HepG2 (cell line): ENCODE results near the gene MOK. TPM values are rescaled to one million over a fixed set of nuclear protein-coding genes. Genes with fewer than 3 reads are reported as not detected.

ENCODE experiments used
- ATAC-seq: fragments of 200-7000 bp; cut with Tn5 transposase; 3 replicates; pipeline ENCODE4 v1.9.1; 2020; ENCODE audit warnings: mild to moderate bottlenecking, moderate library complexity
- BruUV-seq: library from RNA; stranded (reverse); fragments of 400-500 nt; replicated peaks from 2 replicates; lab custom pipeline; 2021; lab: Mats Ljungman, UMichigan
- CTCF ChIA-PET: fragments of 300-600 bp; formaldehyde crosslinking; extraction: SDS; loops from one replicate; lab custom pipeline; 2021; ENCODE audit warnings: low total read pairs, inconsistent platforms, low intra/inter-chr PET ratio; lab: Yijun Ruan, JAX
- POLR2A ChIA-PET: fragments of 350-600 bp; sonication (Branson Sonifier 250); formaldehyde crosslinking; loops from one replicate; lab custom pipeline; 2020; ENCODE audit warnings: antibody characterized with exemption, inconsistent platforms; lab: Yijun Ruan, JAX
- DNase-seq: peaks from one replicate; pipeline ENCODE4 v3.0.0-alpha.2; 2015; ENCODE audit warnings: low spot score
- FAIRE-seq: peaks from 3 replicates; lab custom pipeline; 2011; peaks lifted over from hg19 to GRCh38; lab: Jason Lieb, UNC
- H2AFZ ChIP-seq: one replicate; pipeline ENCODE4 v1.6.1; 2011; ENCODE audit warnings: low read length, inconsistent platforms
- H3K27ac ChIP-seq: fragments of 300-600 bp; 3 replicates; pipeline ENCODE4 v1.8.0; 2011; ENCODE audit warnings: mixed run types, mild to moderate bottlenecking, mixed read lengths, low read length, inconsistent platforms; ENCODE audit not compliant: insufficient read depth; ENCODE audit errors: extremely low read length
- H3K27me3 ChIP-seq, 2 experiments: fragments of 200-600 bp in 1 of 2; 2 replicates in 1 of 2; 3 replicates in 1 of 2; pipeline versions ENCODE4 v1.6.0 to v1.8.0; 2011; ENCODE audit warnings: low read length in 2 of 2, mild to moderate bottlenecking in 2 of 2, moderate library complexity in 2 of 2, inconsistent platforms in 1 of 2; ENCODE audit not compliant: insufficient read depth in 2 of 2, control insufficient read depth in 1 of 2
- H3K36me3 ChIP-seq, 2 experiments: fragments of 200-600 bp in 1 of 2; replicated peaks in 1 of 2; 2 replicates in 1 of 2; 3 replicates in 1 of 2; pipeline versions ENCODE4 v1.5.1 to v1.8.0; 2011; ENCODE audit warnings: low read length in 2 of 2, inconsistent platforms in 1 of 2; ENCODE audit not compliant: insufficient read depth in 2 of 2, control insufficient read depth in 1 of 2
- H3K4me1 ChIP-seq: 2 replicates; pipeline ENCODE4 v1.5.1; 2012; ENCODE audit warnings: low read length, inconsistent platforms; ENCODE audit not compliant: insufficient read depth
- H3K4me2 ChIP-seq: 2 replicates; pipeline ENCODE4 v1.6.0; 2011; ENCODE audit warnings: low read depth, low read length, inconsistent platforms
- H3K4me3 ChIP-seq, 3 experiments: fragments of 200-600 bp in 1 of 3; sonication (generic), shearing (Covaris generic) in 1 of 3; replicated peaks in 1 of 3; 2 replicates each; pipeline ENCODE4 v1.5.1; 2011 to 2016; ENCODE audit warnings: low read length in 3 of 3, inconsistent platforms in 2 of 3, low read depth in 2 of 3, mild to moderate bottlenecking in 2 of 3, control low read depth in 1 of 3, mixed read lengths in 1 of 3; ENCODE audit not compliant: insufficient read depth in 1 of 3
- H3K79me2 ChIP-seq: one replicate; pipeline ENCODE4 v1.6.1; 2011; ENCODE audit warnings: low read length, inconsistent platforms; ENCODE audit not compliant: insufficient read depth
- H3K9ac ChIP-seq: 2 replicates; pipeline ENCODE4 v1.6.0; 2011; ENCODE audit warnings: mild to moderate bottlenecking, low read depth, low read length, inconsistent platforms; ENCODE audit not compliant: insufficient read depth
- H3K9me3 ChIP-seq: 2 replicates; pipeline ENCODE4 v1.5.1; 2012; ENCODE audit warnings: mild to moderate bottlenecking, low read length
- H4K20me1 ChIP-seq: 2 replicates; pipeline ENCODE4 v1.6.0; 2011; ENCODE audit warnings: inconsistent platforms, mild to moderate bottlenecking, low read length, moderate library complexity; ENCODE audit not compliant: insufficient read depth
- HBP1 ChIP-seq: IDR thresholded peaks from 2 replicates; pipeline ENCODE4 v1.6.1; 2016; ENCODE audit warnings: low read depth, control low read depth
- HOXD1 ChIP-seq: sonication (generic); formaldehyde crosslinking; IDR thresholded peaks from 2 replicates; pipeline ENCODE4 v1.5.0; 2020; ENCODE audit warnings: missing genetic modification reagents
- LBX2 ChIP-seq: sonication (generic); formaldehyde crosslinking; IDR thresholded peaks from 2 replicates; pipeline ENCODE4 v1.5.0; 2020; ENCODE audit warnings: missing genetic modification reagents, mild to moderate bottlenecking, borderline replicate concordance
- RAD21 ChIP-seq: fragments of 450-650 bp; formaldehyde crosslinking; IDR thresholded peaks from 2 replicates; pipeline ENCODE4 v1.5.0; 2020; ENCODE audit warnings: mild to moderate bottlenecking
- RFXAP ChIP-seq: sonication (generic); formaldehyde crosslinking; IDR thresholded peaks from 2 replicates; pipeline ENCODE4 v1.4.0; 2020; ENCODE audit warnings: missing genetic modification reagents, borderline replicate concordance
- RXRB ChIP-seq: IDR thresholded peaks from 2 replicates; pipeline ENCODE4 v1.6.1; 2016; ENCODE audit warnings: borderline replicate concordance, missing genetic modification reagents, missing compliant biosample characterization
- SALL2 ChIP-seq: sonication (generic); formaldehyde crosslinking; IDR thresholded peaks from 2 replicates; pipeline ENCODE4 v1.8.1; 2023; ENCODE audit warnings: mild to moderate bottlenecking, missing genetic modification reagents, inconsistent platforms
- SAP130 ChIP-seq: IDR thresholded peaks from 2 replicates; pipeline ENCODE4 v1.6.1; 2016; ENCODE audit warnings: low read depth
- SMC3 ChIP-seq: IDR thresholded peaks from 2 replicates; pipeline ENCODE4 v1.6.1; 2011; ENCODE audit warnings: low read length, improper control_type of control experiment
- TEAD3 ChIP-seq: optimal IDR thresholded peaks from 2 replicates; pipeline ENCODE3; 2016; ENCODE audit warnings: borderline replicate concordance
- TFE3 ChIP-seq: IDR thresholded peaks from 2 replicates; pipeline ENCODE4 v1.6.1; 2016
- TGIF2 ChIP-seq: IDR thresholded peaks from 2 replicates; pipeline ENCODE4 v1.6.1; 2016; ENCODE audit warnings: control low read depth, missing compliant biosample characterization
- THAP9 ChIP-seq: sonication (generic); formaldehyde crosslinking; IDR thresholded peaks from 2 replicates; pipeline ENCODE4; 2020; ENCODE audit warnings: missing genetic modification reagents, mild to moderate bottlenecking, borderline replicate concordance
- ZNF335 ChIP-seq: sonication (generic); formaldehyde crosslinking; IDR thresholded peaks from 2 replicates; pipeline ENCODE4 v1.4.0; 2020; ENCODE audit warnings: missing genetic modification reagents
- ZSCAN21 ChIP-seq: sonication (generic); formaldehyde crosslinking; IDR thresholded peaks from 2 replicates; pipeline ENCODE4 v1.8.0; 2022; ENCODE audit warnings: mild to moderate bottlenecking, missing genetic modification reagents, moderate library complexity, borderline replicate concordance
- WGBS: methylation state at CpG from one replicate; pipeline ENCODE4 v1.1.6; 2017; ENCODE audit warnings: low lambda C conversion rate; 5-methylcytosine and 5-hydroxymethylcytosine counted together
- in situ Hi-C: cut with HindIII; loops from 2 replicates; pipeline ENCODE4 v1.10.0; 2017; ENCODE audit warnings: low pct_unique_long_range_greater_than_20kb; ENCODE audit not compliant: extremely low pct_ligation_motif_present
- intact Hi-C: fragments of 100-400 bp; cut with micrococcal nuclease; formaldehyde crosslinking; loops from one replicate; pipeline ENCODE4 v1.10.0; 2022; ENCODE audit not compliant: unreplicated experiment
- polyA plus RNA-seq, 8 experiments: library from polyadenylated mRNA; depleted of rRNA in 3 of 8; stranded (reverse) in 7 of 8; unstranded in 1 of 8; fragments of >200 nt; fragmentation: Illumina TruSeq in 4 of 8; extraction: Trizol in 4 of 8; gene quantifications; 2 replicates each; pipeline versions ENCODE4 v1.2.1 to v1.2.3, GENCODE V29; 2011 to 2016; ENCODE audit warnings: low read depth in 4 of 8, missing spikeins in 1 of 8, mixed read lengths in 1 of 8; ENCODE audit not compliant: insufficient read depth in 1 of 8
- total RNA-seq, 5 experiments: library from RNA; depleted of rRNA; stranded (reverse); fragments of >200 nt; fragmentation: Illumina TruSeq; extraction: Trizol; gene quantifications; 2 replicates each; pipeline ENCODE4 v1.2.3, GENCODE V29; 2016; ENCODE audit warnings: low read depth in 1 of 5

The MOK gene
- total and polyA plus RNA-seq, 2 of the 13 experiments (the other 11 are each of a cell fraction or from before 2014, with no cell fraction given): 15.3 to 16.9 TPM

GRCh38 chr14:102318781-102319276, 13.9 kb upstream of the MOK start (continued):
- TF ChIP-seq ZSCAN21 (CRISPR knock-in tag): no peak
- TF ChIP-seq, all 625 proteins: peak for 8

GRCh38 chr14:102317564-102318248, 12.7 kb upstream of the MOK start:
- H3K9me3 ChIP-seq: no peaks in the 10 kb centered on the region
- H3K4me2 ChIP-seq: peak overlapping the region; percentile 86
- H3K27me3 ChIP-seq: no peaks in the 10 kb centered on the region; a peak in 1 of 5 replicates
- no peak for FAIRE-seq
- ChIA-PET POLR2A (interaction anchor here (1.1 to 2.8 kb wide), 7 partner anchors 12 to 229 kb away, joined by 3 to 14 read pairs (median 3); partner anchors contain the start of genes CINP, MOK, TECPR2 and WDR20), CTCF (interaction anchor here (1.5 kb wide), 1 partner anchor 82 kb away, joined by 3 read pairs; no protein-coding TSS in a partner anchor)
- peak; percentile 71 for DNase-seq
- WGBS: 0% methylated on average over 12 of the region's 12 CpGs
- H2AFZ ChIP-seq: peak overlapping the region; percentile 59
- intact Hi-C loops: loop anchor here (2.0 to 5.0 kb wide), 3 partner anchors 45 to 200 kb away; partner anchors contain the start of genes CINP and TECPR2
- in situ Hi-C loops: loop anchor here (5.0 to 10.0 kb wide), 2 partner anchors 243 to 355 kb away; partner anchors contain the start of gene DYNC1H1
- H3K4me1 ChIP-seq: peaks cover 62% of the 10 kb centered on the region
- peak; percentile 14 for ATAC-seq
- peak overlapping the region; percentile 98 for H3K9ac ChIP-seq
- H3K79me2 ChIP-seq: peaks cover 7% of the 10 kb centered on the region
- TSS peak; percentile 30 for BruUV-seq
- peak overlapping the region; percentile 80 for H3K27ac ChIP-seq
- peak overlapping the region; percentile 70 to 86 (median 71) for H3K4me3 ChIP-seq
- H3K36me3 ChIP-seq: no peaks in the 10 kb centered on the region
- H4K20me1 ChIP-seq: no peaks in the 10 kb centered on the region
- peak; percentile 78 for TF ChIP-seq TEAD3
- TF ChIP-seq HBP1 (CRISPR knock-in tag): 0 out of 2 replicates have a peak, but pooled peaks have one; percentile 7
- TF ChIP-seq HOXD1 (CRISPR knock-in tag): no peak
- TF ChIP-seq RXRB: no peak
- TF ChIP-seq SMC3: peak; percentile 21; the same call in 1 of the 2 replicates
- 0 out of 2 replicates have a peak, but pooled peaks have one; percentile 29 for TF ChIP-seq RFXAP (CRISPR knock-in tag)
- TF ChIP-seq THAP9 (CRISPR knock-in tag): peak; percentile 100
- TF ChIP-seq SALL2 (CRISPR knock-in tag): 0 out of 2 replicates have a peak, but pooled peaks have one; percentile 51
- TF ChIP-seq ZNF335 (CRISPR knock-in tag): 0 out of 2 replicates have a peak, but pooled peaks have one; percentile 20
- peak; percentile 15; the same call in 1 of the 2 replicates for TF ChIP-seq RAD21 (CRISPR knock-in tag)
- 0 out of 2 replicates have a peak, but pooled peaks have one; percentile 15 for TF ChIP-seq TFE3 (CRISPR knock-in tag)
- peak; percentile 12; the same call in 1 of the 2 replicates for TF ChIP-seq SAP130 (CRISPR knock-in tag)
- peak; percentile 9; the same call in 1 of the 2 replicates for TF ChIP-seq TGIF2 (CRISPR knock-in tag)
- TF ChIP-seq LBX2 (CRISPR knock-in tag): 0 out of 2 replicates have a peak, but pooled peaks have one; percentile 22
